GM12878 (cell line): ENCODE data around the gene DGKI. TPM values are rescaled to one million over a fixed set of nuclear protein-coding genes. Genes with fewer than 3 reads are reported as not detected.

ENCODE experiments used
- ASH2L ChIP-seq: fragments of 300-600, 200-600 bp; sonication (generic); IDR thresholded peaks from 2 replicates; pipeline ENCODE4 v1.6.1; 2017; ENCODE audit warnings: low read depth, mild to moderate bottlenecking, borderline replicate concordance
- BHLHE40 ChIP-seq, 2 experiments: fragments of 450-650 bp in 1 of 2; IDR thresholded peaks; 2 replicates each; pipeline ENCODE4 v1.6.1; 2011 to 2017; ENCODE audit warnings: low read depth in 2 of 2, borderline replicate concordance in 1 of 2, improper control_type of control experiment in 1 of 2, low read length in 1 of 2, mild to moderate bottlenecking in 1 of 2
- CBX3 ChIP-seq: fragments of 200-600 bp; sonication (generic); IDR thresholded peaks from 2 replicates; pipeline ENCODE4 v1.6.1; 2016; ENCODE audit warnings: low read depth, borderline replicate concordance
- CHD2 ChIP-seq: IDR thresholded peaks from 2 replicates; pipeline ENCODE4 v1.6.1; 2011; ENCODE audit warnings: low read depth, low read length, improper control_type of control experiment, borderline replicate concordance
- CREM ChIP-seq: IDR thresholded peaks from 2 replicates; pipeline ENCODE4 v1.6.1; 2014; ENCODE audit warnings: antibody characterized with exemption, low read depth
- EED ChIP-seq: sonication (generic); IDR thresholded peaks from 2 replicates; pipeline ENCODE4 v1.6.1; 2016; ENCODE audit warnings: antibody characterized with exemption, low read depth
- KLF5 ChIP-seq: fragments of 450-650 bp; IDR thresholded peaks from 2 replicates; pipeline ENCODE4 v1.6.1; 2014; ENCODE audit warnings: mild to moderate bottlenecking; ENCODE audit not compliant: partially characterized antibody
- MYB ChIP-seq: fragments of 150-350 bp; IDR thresholded peaks from 2 replicates; pipeline ENCODE4 v1.6.1; 2014; ENCODE audit warnings: mild to moderate bottlenecking, low read depth, low read length, borderline replicate concordance
- MYC ChIP-seq: IDR thresholded peaks from 2 replicates; pipeline ENCODE4 v1.6.1; 2011; ENCODE audit warnings: mild to moderate bottlenecking, low read length, moderate library complexity, inconsistent platforms; ENCODE audit not compliant: insufficient read depth, insufficient replicate concordance, insufficient read length, severe bottlenecking
- NBN ChIP-seq: fragments of 450-650 bp; IDR thresholded peaks from 2 replicates; pipeline ENCODE4 v1.6.1; 2016
- RUNX3 ChIP-seq: IDR thresholded peaks from 2 replicates; pipeline ENCODE4 v1.6.1; 2012; ENCODE audit warnings: low read length, inconsistent platforms
- SMAD1 ChIP-seq: fragments of 450-650 bp; IDR thresholded peaks from 2 replicates; pipeline ENCODE4 v1.6.1; 2018; ENCODE audit warnings: mild to moderate bottlenecking, low read depth; ENCODE audit not compliant: partially characterized antibody
- SMARCA5 ChIP-seq: fragments of 450-650 bp; IDR thresholded peaks from 2 replicates; pipeline ENCODE4 v1.6.1; 2017; ENCODE audit warnings: mild to moderate bottlenecking
- SREBF2 ChIP-seq: IDR thresholded peaks from 2 replicates; pipeline ENCODE4 v1.6.1; 2012; ENCODE audit warnings: mild to moderate bottlenecking, low read length
- WRNIP1 ChIP-seq: IDR thresholded peaks from 2 replicates; pipeline ENCODE4 v1.6.1; 2011; ENCODE audit warnings: low read depth, low read length, improper control_type of control experiment, borderline replicate concordance
- YBX1 ChIP-seq: fragments of 450-650 bp; IDR thresholded peaks from 2 replicates; pipeline ENCODE4 v1.6.1; 2016; ENCODE audit warnings: antibody characterized with exemption
- ZNF24 ChIP-seq: fragments of 450-650 bp; IDR thresholded peaks from 2 replicates; pipeline ENCODE4 v1.6.1; 2017; ENCODE audit warnings: antibody characterized with exemption, mild to moderate bottlenecking
- polyA plus RNA-seq, 11 experiments: library from polyadenylated mRNA; depleted of rRNA in 4 of 11; unstranded in 6 of 11; stranded (reverse) in 5 of 11; fragments of >200 nt; fragmentation: Nextera tagmentation in 4 of 11; fragmentation: Illumina TruSeq in 1 of 11; extraction: Ambion mirVana in 4 of 11; extraction: Trizol in 1 of 11; gene quantifications; 1 replicate in 1 of 11; 2 replicates in 10 of 11; pipeline versions ENCODE4 v1.2.1 to v1.2.3, GENCODE V29; 2011 to 2016; ENCODE audit warnings: inconsistent platforms in 2 of 11, missing spikeins in 2 of 11, low read depth in 1 of 11
- total RNA-seq, 4 experiments: library from RNA; depleted of rRNA in 3 of 4; stranded (reverse); fragments of >200 nt in 3 of 4; fragmentation: Illumina TruSeq in 1 of 4; extraction: Trizol in 1 of 4; gene quantifications; 2 replicates each; pipeline versions ENCODE4 v1.2.1 to v1.2.3, GENCODE V29; 2013 to 2021
- TF ChIP-seq, protein P1 (sequence below): IDR thresholded peaks from 2 replicates; pipeline ENCODE4 v1.6.1; 2011; ENCODE audit warnings: borderline replicate concordance, low read depth, mild to moderate bottlenecking, moderate library complexity, mixed read lengths, low read length; ENCODE audit not compliant: insufficient read depth; ENCODE audit errors: extremely low read length
- TF ChIP-seq, protein P2 (sequence below): IDR thresholded peaks from 2 replicates; pipeline ENCODE4 v1.6.1; 2011; ENCODE audit warnings: low read depth, low read length, improper control_type of control experiment, borderline replicate concordance
- TF ChIP-seq, protein P3 (sequence below): fragments of 150-350 bp; IDR thresholded peaks from 2 replicates; pipeline ENCODE4 v1.6.1; 2016; ENCODE audit warnings: low read depth, low read length
- TF ChIP-seq, protein P4 (sequence below): fragments of 450-650 bp; IDR thresholded peaks from 2 replicates; pipeline ENCODE4 v1.6.1; 2016; ENCODE audit warnings: mild to moderate bottlenecking
- TF ChIP-seq, protein P5 (sequence below): fragments of 450-650 bp; IDR thresholded peaks from 2 replicates; pipeline ENCODE4 v1.6.1; 2016; ENCODE audit warnings: mild to moderate bottlenecking

Gene DGKI
- total and polyA plus RNA-seq, 10 of the 15 experiments (the other 5 are each of a cell fraction or from before 2014, with no cell fraction given) = 10.4 to 37.1 (median 22.1) TPM

DNA sequence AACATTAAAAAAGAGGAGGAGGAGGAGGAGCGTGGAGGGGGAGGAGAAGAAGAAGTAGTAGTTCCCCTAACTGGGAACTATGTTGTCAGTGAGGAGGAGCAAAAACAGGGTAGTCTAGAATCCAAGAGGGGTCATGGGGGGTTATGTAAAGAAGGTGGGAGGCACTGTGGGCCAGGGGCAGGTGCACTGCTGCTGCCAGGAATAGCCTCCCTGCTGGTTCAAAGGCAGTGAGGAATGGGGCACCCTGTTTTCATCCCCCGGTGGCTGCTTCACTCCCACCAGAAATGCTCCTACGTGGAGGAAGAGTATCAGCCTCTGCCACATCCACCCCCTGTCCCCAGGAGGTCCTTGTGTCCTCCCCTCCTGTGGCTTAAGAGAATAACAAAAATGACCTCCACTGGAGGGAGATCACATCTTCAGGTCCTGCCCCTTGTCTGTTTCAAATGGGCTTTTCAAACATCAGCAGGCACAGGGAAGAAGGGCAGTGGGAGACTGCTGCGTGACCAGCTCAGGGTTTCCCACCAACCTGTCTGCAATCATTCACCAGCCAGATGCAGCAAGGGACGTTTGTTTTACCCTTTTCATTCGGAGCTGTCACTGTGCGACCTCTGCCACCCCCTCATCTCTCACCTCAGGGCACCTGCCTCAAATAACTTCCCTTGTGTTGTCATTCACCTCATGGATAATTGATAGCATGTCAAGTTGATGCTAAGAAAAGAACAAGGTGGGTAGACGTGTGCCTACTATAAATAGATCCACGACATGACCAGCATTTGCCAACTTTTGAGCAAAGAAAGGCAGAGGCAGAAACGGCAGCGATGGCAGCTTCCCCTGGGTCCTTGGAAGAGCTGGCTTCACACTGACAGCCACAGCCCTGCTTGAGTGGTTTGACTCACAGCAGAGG lies 92.6 kb downstream of the DGKI start (continued):
- TF ChIP-seq, protein P1, sequence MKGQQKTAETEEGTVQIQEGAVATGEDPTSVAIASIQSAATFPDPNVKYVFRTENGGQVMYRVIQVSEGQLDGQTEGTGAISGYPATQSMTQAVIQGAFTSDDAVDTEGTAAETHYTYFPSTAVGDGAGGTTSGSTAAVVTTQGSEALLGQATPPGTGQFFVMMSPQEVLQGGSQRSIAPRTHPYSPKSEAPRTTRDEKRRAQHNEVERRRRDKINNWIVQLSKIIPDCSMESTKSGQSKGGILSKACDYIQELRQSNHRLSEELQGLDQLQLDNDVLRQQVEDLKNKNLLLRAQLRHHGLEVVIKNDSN = no peak
- TF ChIP-seq MYB = 0 out of 2 replicates have a peak, but pooled peaks have one; percentile 18
- TF ChIP-seq MYC = no peak
- peak; percentile 39 for TF ChIP-seq SMAD1
- peak; percentile 64; the same call in 1 of the 2 replicates for TF ChIP-seq CREM
- TF ChIP-seq, protein P2, sequence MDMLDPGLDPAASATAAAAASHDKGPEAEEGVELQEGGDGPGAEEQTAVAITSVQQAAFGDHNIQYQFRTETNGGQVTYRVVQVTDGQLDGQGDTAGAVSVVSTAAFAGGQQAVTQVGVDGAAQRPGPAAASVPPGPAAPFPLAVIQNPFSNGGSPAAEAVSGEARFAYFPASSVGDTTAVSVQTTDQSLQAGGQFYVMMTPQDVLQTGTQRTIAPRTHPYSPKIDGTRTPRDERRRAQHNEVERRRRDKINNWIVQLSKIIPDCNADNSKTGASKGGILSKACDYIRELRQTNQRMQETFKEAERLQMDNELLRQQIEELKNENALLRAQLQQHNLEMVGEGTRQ = no peak
- TF ChIP-seq WRNIP1 = no peak
- TF ChIP-seq KLF5 = peak; percentile 39
- TF ChIP-seq ZNF24 = no peak
- no peak for TF ChIP-seq ASH2L
- no peak for TF ChIP-seq CBX3
- TF ChIP-seq SMARCA5 = peak; percentile 42; the same call in 1 of the 2 replicates
- no peak for TF ChIP-seq SREBF2
- TF ChIP-seq EED = no peak
- TF ChIP-seq, protein P3, sequence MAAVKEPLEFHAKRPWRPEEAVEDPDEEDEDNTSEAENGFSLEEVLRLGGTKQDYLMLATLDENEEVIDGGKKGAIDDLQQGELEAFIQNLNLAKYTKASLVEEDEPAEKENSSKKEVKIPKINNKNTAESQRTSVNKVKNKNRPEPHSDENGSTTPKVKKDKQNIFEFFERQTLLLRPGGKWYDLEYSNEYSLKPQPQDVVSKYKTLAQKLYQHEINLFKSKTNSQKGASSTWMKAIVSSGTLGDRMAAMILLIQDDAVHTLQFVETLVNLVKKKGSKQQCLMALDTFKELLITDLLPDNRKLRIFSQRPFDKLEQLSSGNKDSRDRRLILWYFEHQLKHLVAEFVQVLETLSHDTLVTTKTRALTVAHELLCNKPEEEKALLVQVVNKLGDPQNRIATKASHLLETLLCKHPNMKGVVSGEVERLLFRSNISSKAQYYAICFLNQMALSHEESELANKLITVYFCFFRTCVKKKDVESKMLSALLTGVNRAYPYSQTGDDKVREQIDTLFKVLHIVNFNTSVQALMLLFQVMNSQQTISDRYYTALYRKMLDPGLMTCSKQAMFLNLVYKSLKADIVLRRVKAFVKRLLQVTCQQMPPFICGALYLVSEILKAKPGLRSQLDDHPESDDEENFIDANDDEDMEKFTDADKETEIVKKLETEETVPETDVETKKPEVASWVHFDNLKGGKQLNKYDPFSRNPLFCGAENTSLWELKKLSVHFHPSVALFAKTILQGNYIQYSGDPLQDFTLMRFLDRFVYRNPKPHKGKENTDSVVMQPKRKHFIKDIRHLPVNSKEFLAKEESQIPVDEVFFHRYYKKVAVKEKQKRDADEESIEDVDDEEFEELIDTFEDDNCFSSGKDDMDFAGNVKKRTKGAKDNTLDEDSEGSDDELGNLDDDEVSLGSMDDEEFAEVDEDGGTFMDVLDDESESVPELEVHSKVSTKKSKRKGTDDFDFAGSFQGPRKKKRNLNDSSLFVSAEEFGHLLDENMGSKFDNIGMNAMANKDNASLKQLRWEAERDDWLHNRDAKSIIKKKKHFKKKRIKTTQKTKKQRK = no peak
- TF ChIP-seq RUNX3 = peak; percentile 24; the same call in 1 of the 2 replicates
- TF ChIP-seq, protein P4, sequence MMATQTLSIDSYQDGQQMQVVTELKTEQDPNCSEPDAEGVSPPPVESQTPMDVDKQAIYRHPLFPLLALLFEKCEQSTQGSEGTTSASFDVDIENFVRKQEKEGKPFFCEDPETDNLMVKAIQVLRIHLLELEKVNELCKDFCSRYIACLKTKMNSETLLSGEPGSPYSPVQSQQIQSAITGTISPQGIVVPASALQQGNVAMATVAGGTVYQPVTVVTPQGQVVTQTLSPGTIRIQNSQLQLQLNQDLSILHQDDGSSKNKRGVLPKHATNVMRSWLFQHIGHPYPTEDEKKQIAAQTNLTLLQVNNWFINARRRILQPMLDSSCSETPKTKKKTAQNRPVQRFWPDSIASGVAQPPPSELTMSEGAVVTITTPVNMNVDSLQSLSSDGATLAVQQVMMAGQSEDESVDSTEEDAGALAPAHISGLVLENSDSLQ = peak; percentile 89
- TF ChIP-seq, protein P5, sequence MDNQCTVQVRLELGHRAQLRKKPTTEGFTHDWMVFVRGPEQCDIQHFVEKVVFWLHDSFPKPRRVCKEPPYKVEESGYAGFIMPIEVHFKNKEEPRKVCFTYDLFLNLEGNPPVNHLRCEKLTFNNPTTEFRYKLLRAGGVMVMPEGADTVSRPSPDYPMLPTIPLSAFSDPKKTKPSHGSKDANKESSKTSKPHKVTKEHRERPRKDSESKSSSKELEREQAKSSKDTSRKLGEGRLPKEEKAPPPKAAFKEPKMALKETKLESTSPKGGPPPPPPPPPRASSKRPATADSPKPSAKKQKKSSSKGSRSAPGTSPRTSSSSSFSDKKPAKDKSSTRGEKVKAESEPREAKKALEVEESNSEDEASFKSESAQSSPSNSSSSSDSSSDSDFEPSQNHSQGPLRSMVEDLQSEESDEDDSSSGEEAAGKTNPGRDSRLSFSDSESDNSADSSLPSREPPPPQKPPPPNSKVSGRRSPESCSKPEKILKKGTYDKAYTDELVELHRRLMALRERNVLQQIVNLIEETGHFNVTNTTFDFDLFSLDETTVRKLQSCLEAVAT = peak; percentile 86
- TF ChIP-seq NBN = peak; percentile 91
- no peak for TF ChIP-seq YBX1
- TF ChIP-seq CHD2 = peak; percentile 78
- TF ChIP-seq BHLHE40 (IDR thresholded peaks at IDR 0.05; ENCODE audit: borderline replicate concordance in 1 of 2, low read depth in 2 of 2, low read length in 1 of 2) = peak; percentile 75 to 90; a peak in 3 of 4 replicates
